SK-N-SH (cell line): ENCODE results near the gene NANS. TPM values are rescaled to one million over a fixed set of nuclear protein-coding genes. Genes with fewer than 3 reads are reported as not detected.

Experiments
- CTCF ChIA-PET: fragments of 300-600, 350-600 bp; formaldehyde crosslinking; extraction: SDS; loops from one replicate; lab custom pipeline; 2021; lab: Yijun Ruan, JAX
- POLR2A ChIA-PET: fragments of 350-600 bp; sonication (Branson Sonifier 250); formaldehyde crosslinking; extraction: SDS; loops from one replicate; lab custom pipeline; 2020; ENCODE audit warnings: antibody characterized with exemption, inconsistent platforms; lab: Yijun Ruan, JAX
- DNase-seq: peaks from one replicate; pipeline ENCODE4 v3.0.0; 2012
- H2AFZ ChIP-seq: fragments of 200-600 bp; sonication (generic); 2 replicates; pipeline ENCODE4 v1.8.1; 2016; ENCODE audit warnings: antibody characterized with exemption, mild to moderate bottlenecking, low read depth
- H3F3A ChIP-seq: fragments of 200-600 bp; sonication (generic); replicated peaks from 2 replicates; pipeline ENCODE3; 2016; ENCODE audit warnings: antibody characterized with exemption, mild to moderate bottlenecking; ENCODE audit not compliant: insufficient read depth
- H3K27ac ChIP-seq, 2 experiments: fragments of 200-500 bp in 1 of 2; fragments of 200-600 bp in 1 of 2; sonication (Bioruptor generic) in 1 of 2; sonication (generic), shearing (Covaris generic) in 1 of 2; 2 replicates each; pipeline versions ENCODE4 v1.5.1 to v1.6.1; 2014 to 2016; ENCODE audit warnings: low read depth in 2 of 2, inconsistent platforms in 1 of 2, low read length in 1 of 2, mild to moderate bottlenecking in 1 of 2, mixed read lengths in 1 of 2
- H3K27me3 ChIP-seq: fragments of 200-600 bp; sonication (generic), shearing (Covaris generic); 2 replicates; pipeline ENCODE4 v1.6.1; 2016; ENCODE audit warnings: mixed run types; ENCODE audit not compliant: insufficient read depth
- H3K36me3 ChIP-seq, 2 experiments: fragments of 200-500 bp in 1 of 2; fragments of 200-600 bp in 1 of 2; sonication (Bioruptor generic) in 1 of 2; sonication (generic) in 1 of 2; replicated peaks in 1 of 2; 2 replicates each; pipeline versions ENCODE3 to v1.5.1; 2014 to 2016; ENCODE audit warnings: low read length in 1 of 2, mild to moderate bottlenecking in 1 of 2; ENCODE audit not compliant: insufficient read depth in 2 of 2, control insufficient read depth in 1 of 2
- H3K4me1 ChIP-seq, 2 experiments: fragments of 200-500 bp in 1 of 2; fragments of 200-600 bp in 1 of 2; sonication (Bioruptor generic) in 1 of 2; sonication (generic), shearing (Covaris generic) in 1 of 2; 2 replicates each; pipeline versions ENCODE4 v1.5.1 to v1.6.1; 2014 to 2016; ENCODE audit warnings: low read depth in 1 of 2, low read length in 1 of 2, mixed run types in 1 of 2; ENCODE audit not compliant: insufficient read depth in 2 of 2, control insufficient read depth in 1 of 2
- H3K4me2 ChIP-seq: fragments of 200-600 bp; sonication (generic), shearing (Covaris generic); 2 replicates; pipeline ENCODE4 v1.6.1; 2017; ENCODE audit warnings: mixed run types
- H3K4me3 ChIP-seq, 2 experiments: fragments of 200-500 bp in 1 of 2; fragments of 200-600 bp in 1 of 2; sonication (Bioruptor generic) in 1 of 2; sonication (generic), shearing (Covaris generic) in 1 of 2; 2 replicates each; pipeline versions ENCODE4 v1.5.1 to v1.8.1; 2014 to 2016; ENCODE audit warnings: low read depth in 2 of 2, inconsistent platforms in 1 of 2, low read length in 1 of 2, mild to moderate bottlenecking in 1 of 2, mixed read lengths in 1 of 2, moderate library complexity in 1 of 2
- H3K79me2 ChIP-seq: fragments of 200-600 bp; sonication (generic); 2 replicates; pipeline ENCODE4 v1.8.1; 2017; ENCODE audit warnings: mild to moderate bottlenecking; ENCODE audit not compliant: insufficient read depth
- H3K9ac ChIP-seq: fragments of 200-600 bp; sonication (generic); 2 replicates; pipeline ENCODE4 v1.6.1; 2017; ENCODE audit warnings: mixed run types
- H3K9me2 ChIP-seq: fragments of 200-600 bp; sonication (generic); 2 replicates; pipeline ENCODE4 v1.6.1; 2017; ENCODE audit warnings: mixed run types
- H3K9me3 ChIP-seq: fragments of 200-600 bp; sonication (generic); 2 replicates; pipeline ENCODE4 v1.6.1; 2017; ENCODE audit warnings: mixed run types, mild to moderate bottlenecking, moderate library complexity
- H4K20me1 ChIP-seq: fragments of 200-600 bp; sonication (generic); 2 replicates; pipeline ENCODE4 v1.6.1; 2017; ENCODE audit warnings: mild to moderate bottlenecking, mixed run types; ENCODE audit not compliant: insufficient read depth
- ELF1 ChIP-seq: IDR thresholded peaks from 2 replicates; pipeline ENCODE4 v1.4.0; 2012
- FOSL2 ChIP-seq: IDR thresholded peaks from 2 replicates; pipeline ENCODE4 v1.4.0; 2012; ENCODE audit warnings: low read depth, mild to moderate bottlenecking, moderate library complexity, borderline replicate concordance
- GABPA ChIP-seq: IDR thresholded peaks from 2 replicates; pipeline ENCODE4 v1.4.0; 2012; ENCODE audit warnings: low read depth, mild to moderate bottlenecking
- MEF2A ChIP-seq: IDR thresholded peaks from 2 replicates; pipeline ENCODE4 v1.4.0; 2012; ENCODE audit warnings: low read depth, borderline replicate concordance
- MXI1 ChIP-seq: IDR thresholded peaks from 2 replicates; pipeline ENCODE4 v1.6.1; 2012; ENCODE audit warnings: mild to moderate bottlenecking, low read depth, low read length, improper control_type of control experiment
- NFIC ChIP-seq: IDR thresholded peaks from 2 replicates; pipeline ENCODE4 v1.4.0; 2012; ENCODE audit warnings: borderline replicate concordance
- NRF1 ChIP-seq: IDR thresholded peaks from 2 replicates; pipeline ENCODE4 v1.6.1; 2012; ENCODE audit warnings: low read depth, mild to moderate bottlenecking, low read length
- SMC3 ChIP-seq: IDR thresholded peaks from 2 replicates; pipeline ENCODE4 v1.6.1; 2012; ENCODE audit warnings: low read depth, low read length, improper control_type of control experiment
- TCF12 ChIP-seq: IDR thresholded peaks from 2 replicates; pipeline ENCODE4 v1.4.0; 2012
- YY1 ChIP-seq: IDR thresholded peaks from 2 replicates; pipeline ENCODE4 v1.4.0; 2012; ENCODE audit warnings: low read depth, mild to moderate bottlenecking
- WGBS: methylation state at CpG from one replicate; pipeline ENCODE4 v1.1.6; 2017; ENCODE audit warnings: low lambda C conversion rate; 5-methylcytosine and 5-hydroxymethylcytosine counted together
- polyA plus RNA-seq, 3 experiments: library from polyadenylated mRNA; depleted of rRNA; stranded (reverse); fragments of >200 nt; gene quantifications; 2 replicates each; pipeline ENCODE4 v1.2.3, GENCODE V29; 2012
- TF ChIP-seq, protein P1 (sequence below): IDR thresholded peaks from 2 replicates; pipeline ENCODE4 v1.4.0; 2012; ENCODE audit warnings: low read depth, borderline replicate concordance
- TF ChIP-seq, protein P2 (sequence below): fragments of 200-600 bp; sonication (generic); IDR thresholded peaks from 2 replicates; pipeline ENCODE4 v1.6.1; 2017; ENCODE audit warnings: antibody characterized with exemption, mild to moderate bottlenecking, moderate library complexity
- TF ChIP-seq, protein P3 (sequence below): IDR thresholded peaks from 2 replicates; pipeline ENCODE4 v1.4.0; 2012; ENCODE audit warnings: low read depth, borderline replicate concordance
- TF ChIP-seq, protein P4 (sequence below): fragments of 150-350 bp; IDR thresholded peaks from 2 replicates; pipeline ENCODE4 v1.6.1; 2017; ENCODE audit warnings: antibody characterized with exemption, low read length, low read depth, borderline replicate concordance

Gene NANS
- polyA plus RNA-seq, 1 of the 3 experiments (the other 2 are of a cell fraction), result 61.3 TPM

DNA sequence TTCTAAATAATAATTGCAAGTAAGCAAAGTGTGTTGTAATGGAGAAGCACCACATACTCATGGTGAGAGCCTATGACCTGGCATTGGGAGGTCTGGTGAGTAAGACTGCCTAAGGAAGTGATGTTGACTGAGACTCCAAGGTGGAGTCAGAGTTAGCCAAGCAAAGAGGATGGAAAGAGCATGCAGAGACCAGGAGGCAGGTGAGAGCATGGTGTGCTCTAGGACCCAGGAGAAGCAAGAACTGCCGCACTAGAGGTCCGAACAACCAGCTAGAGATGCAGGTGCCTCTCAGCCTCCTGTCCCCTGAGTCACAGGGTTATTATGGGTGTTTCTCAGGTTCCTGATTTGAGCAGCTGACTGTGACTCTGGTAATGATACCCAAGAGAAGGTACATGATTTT, 46.1 kb upstream of the NANS start:
- Histone ChIP-seq H3K9me3 (no peaks in the 10 kb centered on the region), H3K36me3 (peaks cover 65 to 78% of the 10 kb centered on the region in 2 experiments), H2AFZ (no peak overlapping the region), H3K9me2 (no peaks in the 10 kb centered on the region), H3F3A (peaks cover 3% of the 10 kb centered on the region), H3K27me3 (no peaks in the 10 kb centered on the region), H3K79me2 (peaks cover 23% of the 10 kb centered on the region), H3K4me2 (no peak overlapping the region), H3K4me3 (no peak overlapping the region), H3K4me1 (no peaks in the 10 kb centered on the region; a peak in 1 of 4 replicates)
- WGBS, result 83% methylated on average over 2 of the region's 2 CpGs
- CTCF ChIA-PET, result interaction anchor here (1.1 kb wide), 1 partner anchor 253 kb away, joined by 4 read pairs; no protein-coding TSS in a partner anchor
- POLR2A ChIA-PET, result no interaction called here
- no peak for TF ChIP-seq ELF1
- TF ChIP-seq, protein P1, sequence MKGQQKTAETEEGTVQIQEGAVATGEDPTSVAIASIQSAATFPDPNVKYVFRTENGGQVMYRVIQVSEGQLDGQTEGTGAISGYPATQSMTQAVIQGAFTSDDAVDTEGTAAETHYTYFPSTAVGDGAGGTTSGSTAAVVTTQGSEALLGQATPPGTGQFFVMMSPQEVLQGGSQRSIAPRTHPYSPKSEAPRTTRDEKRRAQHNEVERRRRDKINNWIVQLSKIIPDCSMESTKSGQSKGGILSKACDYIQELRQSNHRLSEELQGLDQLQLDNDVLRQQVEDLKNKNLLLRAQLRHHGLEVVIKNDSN, result no peak
- no peak for TF ChIP-seq SMC3
- no peak for TF ChIP-seq MXI1
- no peak for TF ChIP-seq NRF1
- no peak for TF ChIP-seq GABPA
- TF ChIP-seq, protein P2, sequence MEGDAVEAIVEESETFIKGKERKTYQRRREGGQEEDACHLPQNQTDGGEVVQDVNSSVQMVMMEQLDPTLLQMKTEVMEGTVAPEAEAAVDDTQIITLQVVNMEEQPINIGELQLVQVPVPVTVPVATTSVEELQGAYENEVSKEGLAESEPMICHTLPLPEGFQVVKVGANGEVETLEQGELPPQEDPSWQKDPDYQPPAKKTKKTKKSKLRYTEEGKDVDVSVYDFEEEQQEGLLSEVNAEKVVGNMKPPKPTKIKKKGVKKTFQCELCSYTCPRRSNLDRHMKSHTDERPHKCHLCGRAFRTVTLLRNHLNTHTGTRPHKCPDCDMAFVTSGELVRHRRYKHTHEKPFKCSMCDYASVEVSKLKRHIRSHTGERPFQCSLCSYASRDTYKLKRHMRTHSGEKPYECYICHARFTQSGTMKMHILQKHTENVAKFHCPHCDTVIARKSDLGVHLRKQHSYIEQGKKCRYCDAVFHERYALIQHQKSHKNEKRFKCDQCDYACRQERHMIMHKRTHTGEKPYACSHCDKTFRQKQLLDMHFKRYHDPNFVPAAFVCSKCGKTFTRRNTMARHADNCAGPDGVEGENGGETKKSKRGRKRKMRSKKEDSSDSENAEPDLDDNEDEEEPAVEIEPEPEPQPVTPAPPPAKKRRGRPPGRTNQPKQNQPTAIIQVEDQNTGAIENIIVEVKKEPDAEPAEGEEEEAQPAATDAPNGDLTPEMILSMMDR, result no peak
- no peak for TF ChIP-seq YY1
- TF ChIP-seq MEF2A, result no peak
- TF ChIP-seq, all 33 proteins: peak for 0
- H4K20me1 ChIP-seq, result peaks cover 2% of the 10 kb centered on the region; the same call in 1 of the 2 replicates
- no peak overlapping the region for H3K9ac ChIP-seq
- no peak overlapping the region for H3K27ac ChIP-seq
- peak; percentile 21 for DNase-seq

DNA sequence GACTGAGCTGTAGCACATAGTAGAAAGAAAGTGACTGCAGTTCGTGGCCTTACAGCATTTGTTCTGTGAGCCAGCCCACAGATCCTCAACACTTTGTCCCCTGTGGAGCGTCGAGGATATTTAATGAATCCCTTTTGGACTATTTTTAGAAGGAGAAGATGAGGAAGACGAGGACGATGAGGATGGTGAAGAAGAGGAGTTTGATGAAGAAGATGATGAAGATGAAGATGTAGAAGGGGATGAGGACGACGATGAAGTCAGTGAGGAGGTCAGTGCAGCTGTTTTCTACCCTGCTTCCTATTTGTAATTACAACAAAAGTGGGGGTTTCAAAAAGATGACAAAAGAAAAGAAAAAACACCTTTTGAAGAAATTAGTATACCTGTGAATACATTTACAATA, 45.4 kb upstream of the NANS start:
- H3K9ac ChIP-seq, result no peak overlapping the region
- ChIA-PET POLR2A (no interaction called here), CTCF (interaction anchor here (1.1 to 1.4 kb wide), 2 partner anchors 11 to 252 kb away, joined by 3 to 4 read pairs; no protein-coding TSS in a partner anchor)
- no peak overlapping the region for H3K27ac ChIP-seq
- H3K4me3 ChIP-seq, result no peak overlapping the region
- H3K79me2 ChIP-seq, result peaks cover 19% of the 10 kb centered on the region
- DNase-seq, result no peak
- H4K20me1 ChIP-seq, result peaks cover 2% of the 10 kb centered on the region; the same call in 1 of the 2 replicates
- H3K27me3 ChIP-seq, result no peaks in the 10 kb centered on the region
- TF ChIP-seq FOSL2 (no peak), TCF12 (no peak), NFIC (no peak)
- TF ChIP-seq, protein P3, sequence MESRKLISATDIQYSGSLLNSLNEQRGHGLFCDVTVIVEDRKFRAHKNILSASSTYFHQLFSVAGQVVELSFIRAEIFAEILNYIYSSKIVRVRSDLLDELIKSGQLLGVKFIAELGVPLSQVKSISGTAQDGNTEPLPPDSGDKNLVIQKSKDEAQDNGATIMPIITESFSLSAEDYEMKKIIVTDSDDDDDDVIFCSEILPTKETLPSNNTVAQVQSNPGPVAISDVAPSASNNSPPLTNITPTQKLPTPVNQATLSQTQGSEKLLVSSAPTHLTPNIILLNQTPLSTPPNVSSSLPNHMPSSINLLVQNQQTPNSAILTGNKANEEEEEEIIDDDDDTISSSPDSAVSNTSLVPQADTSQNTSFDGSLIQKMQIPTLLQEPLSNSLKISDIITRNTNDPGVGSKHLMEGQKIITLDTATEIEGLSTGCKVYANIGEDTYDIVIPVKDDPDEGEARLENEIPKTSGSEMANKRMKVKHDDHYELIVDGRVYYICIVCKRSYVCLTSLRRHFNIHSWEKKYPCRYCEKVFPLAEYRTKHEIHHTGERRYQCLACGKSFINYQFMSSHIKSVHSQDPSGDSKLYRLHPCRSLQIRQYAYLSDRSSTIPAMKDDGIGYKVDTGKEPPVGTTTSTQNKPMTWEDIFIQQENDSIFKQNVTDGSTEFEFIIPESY, result no peak
- TF ChIP-seq, protein P4, sequence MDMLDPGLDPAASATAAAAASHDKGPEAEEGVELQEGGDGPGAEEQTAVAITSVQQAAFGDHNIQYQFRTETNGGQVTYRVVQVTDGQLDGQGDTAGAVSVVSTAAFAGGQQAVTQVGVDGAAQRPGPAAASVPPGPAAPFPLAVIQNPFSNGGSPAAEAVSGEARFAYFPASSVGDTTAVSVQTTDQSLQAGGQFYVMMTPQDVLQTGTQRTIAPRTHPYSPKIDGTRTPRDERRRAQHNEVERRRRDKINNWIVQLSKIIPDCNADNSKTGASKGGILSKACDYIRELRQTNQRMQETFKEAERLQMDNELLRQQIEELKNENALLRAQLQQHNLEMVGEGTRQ, result no peak
- no peaks in the 10 kb centered on the region for H3K9me3 ChIP-seq
- peaks cover 65 to 78% of the 10 kb centered on the region in 2 experiments for H3K36me3 ChIP-seq
- H3K4me1 ChIP-seq, result no peaks in the 10 kb centered on the region; a peak in 1 of 4 replicates
- 97% methylated on average over 7 of the region's 7 CpGs for WGBS
- H3F3A ChIP-seq, result peaks cover 3% of the 10 kb centered on the region
- H2AFZ ChIP-seq, result no peak overlapping the region
- H3K9me2 ChIP-seq, result no peaks in the 10 kb centered on the region
- no peak overlapping the region for H3K4me2 ChIP-seq
